GM11168 (cell line): ENCODE measurements around the gene ITPRID2.

Experiments used
- in situ Hi-C: fragments of 300-500 bp; cut with MboI; formaldehyde crosslinking; loops from one replicate; pipeline ENCODE4 v1.12.0; 2022; ENCODE audit warnings: low sequenced_read_pairs; ENCODE audit not compliant: unreplicated experiment

Gene ITPRID2

DNA sequence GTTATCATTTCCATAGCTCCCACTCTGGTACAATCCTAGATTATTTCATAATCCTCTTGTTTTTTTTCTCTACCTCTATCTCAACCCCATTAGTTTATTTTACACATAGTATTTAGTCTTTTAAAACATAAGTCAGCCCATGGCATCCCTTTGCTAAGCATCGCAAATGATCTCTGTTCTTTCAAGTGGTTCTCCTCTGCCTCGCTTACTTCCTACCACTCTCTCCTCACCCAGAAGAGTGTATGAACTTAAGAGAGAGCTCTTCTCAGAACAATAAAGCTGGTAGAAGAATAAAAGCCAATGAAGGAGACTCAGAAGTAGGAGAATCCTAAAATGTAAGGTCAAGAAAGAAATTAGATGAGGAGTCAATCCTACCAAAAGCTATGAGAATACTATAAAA is 12.2 kb upstream of the ITPRID2 start:
- in situ Hi-C loops, result no loop called here

DNA sequence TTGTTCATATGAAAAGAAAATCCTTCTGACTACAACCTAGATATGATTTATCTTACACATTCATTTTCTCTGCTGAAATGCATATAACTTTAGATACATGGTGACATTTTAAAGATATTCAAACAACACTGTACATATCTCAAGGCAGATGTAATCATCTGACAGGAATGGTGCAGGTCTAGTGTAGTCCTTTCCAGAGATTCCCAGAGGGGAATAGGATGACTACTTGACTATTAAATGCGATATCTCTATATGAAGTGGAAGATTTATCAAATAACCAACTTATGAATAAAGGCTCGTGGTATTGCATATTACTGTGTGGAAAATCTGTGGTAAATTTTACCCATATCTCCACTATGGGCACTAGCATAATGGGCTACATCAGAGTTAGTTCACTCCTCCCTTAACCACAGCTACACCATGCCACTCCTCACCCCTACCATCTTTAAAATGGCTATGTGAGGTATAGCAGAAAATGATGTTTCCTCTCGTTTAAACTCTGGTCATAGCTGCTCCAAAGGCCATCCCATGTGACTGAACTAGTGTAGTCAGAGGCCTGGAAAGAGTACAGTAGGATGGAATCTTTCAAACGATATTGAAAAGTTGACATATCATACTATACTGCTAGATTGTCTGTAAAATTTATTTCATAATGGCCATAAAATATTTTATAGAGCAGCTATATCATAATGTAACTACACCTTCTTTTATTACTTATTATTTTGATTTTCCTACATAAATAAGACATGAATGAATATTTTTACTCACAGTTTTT is 9.1 kb upstream of the ITPRID2 start:
- in situ Hi-C loops, result no loop called here

DNA sequence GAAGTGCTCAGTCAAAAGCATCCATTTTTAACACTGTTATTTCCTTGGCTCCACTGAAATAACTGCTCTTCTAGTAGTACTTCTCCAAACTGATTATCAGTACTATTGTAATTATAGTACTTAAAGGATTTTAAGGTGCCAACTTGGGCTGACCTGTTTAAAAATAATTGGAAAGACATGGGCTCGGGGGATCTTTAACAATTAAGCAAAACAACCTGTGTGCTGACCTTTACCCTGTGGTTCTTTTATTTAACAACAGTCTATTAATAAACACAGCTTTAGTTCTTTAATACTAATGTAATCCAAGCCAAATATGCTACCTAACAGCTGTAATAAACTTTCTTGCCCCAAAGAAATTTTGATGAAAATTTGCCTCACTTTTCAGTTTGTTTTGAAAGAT is 6.9 kb upstream of the ITPRID2 start:
- in situ Hi-C loops, result no loop called here

DNA sequence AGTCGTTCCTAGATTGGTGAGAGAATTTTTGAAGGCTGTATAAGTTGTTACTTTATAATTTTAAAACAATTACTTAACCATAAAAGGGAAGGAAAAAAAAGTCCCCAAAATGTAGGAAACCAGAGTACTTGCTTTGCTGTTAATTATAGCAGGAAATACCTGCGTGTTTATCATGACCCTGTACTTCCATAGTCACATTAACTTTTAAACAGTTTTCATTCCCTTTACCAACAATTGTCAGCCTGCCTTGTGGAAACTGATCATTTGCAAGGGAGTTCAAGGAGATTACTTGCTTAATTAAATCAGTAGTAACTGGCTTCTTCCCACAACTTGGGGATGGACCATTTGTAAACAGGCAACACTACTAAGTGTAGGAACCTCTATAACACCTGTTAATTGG is 6.4 kb upstream of the ITPRID2 start:
- in situ Hi-C loops, result no loop called here

DNA sequence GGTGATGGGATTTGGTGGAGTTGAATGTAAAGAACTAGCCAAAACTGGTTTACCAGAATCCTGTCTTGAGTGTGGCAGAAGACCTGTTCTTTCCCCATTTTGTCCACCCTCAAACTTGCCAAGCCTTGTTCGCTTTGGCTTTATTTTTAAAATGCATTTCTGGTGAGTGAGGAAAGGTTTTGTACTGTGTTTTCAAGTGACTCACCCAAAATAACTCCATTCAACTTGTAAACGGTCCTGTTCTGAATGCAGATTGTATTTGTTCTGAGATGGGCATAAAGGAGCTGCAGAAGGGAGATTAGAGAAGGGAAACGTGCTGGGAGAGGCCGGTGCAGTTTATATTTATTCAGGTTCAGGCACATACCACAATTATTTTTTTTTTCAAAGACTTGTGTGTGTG is 5.3 kb upstream of the ITPRID2 start:
- in situ Hi-C loops, result no loop called here

DNA sequence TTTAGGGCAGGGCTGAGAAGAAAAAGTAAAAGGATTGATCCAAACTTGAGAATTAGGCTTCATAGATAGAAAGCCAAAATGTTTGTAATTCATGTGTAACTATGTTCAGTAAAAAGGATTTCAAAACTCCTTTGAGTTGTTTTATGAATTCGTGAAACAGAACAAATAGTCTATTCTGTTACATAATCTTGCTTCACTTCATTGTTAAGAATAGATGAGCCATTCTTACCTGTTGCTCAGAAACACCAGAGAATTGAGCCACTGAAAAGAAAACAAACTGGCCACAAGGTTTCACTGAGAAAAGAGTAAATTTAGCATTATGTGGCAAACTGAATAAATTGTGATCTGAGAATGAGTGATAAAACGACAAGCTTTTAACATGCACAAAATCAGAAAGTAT is 4.5 kb upstream of the ITPRID2 start:
- in situ Hi-C loops, result no loop called here

DNA sequence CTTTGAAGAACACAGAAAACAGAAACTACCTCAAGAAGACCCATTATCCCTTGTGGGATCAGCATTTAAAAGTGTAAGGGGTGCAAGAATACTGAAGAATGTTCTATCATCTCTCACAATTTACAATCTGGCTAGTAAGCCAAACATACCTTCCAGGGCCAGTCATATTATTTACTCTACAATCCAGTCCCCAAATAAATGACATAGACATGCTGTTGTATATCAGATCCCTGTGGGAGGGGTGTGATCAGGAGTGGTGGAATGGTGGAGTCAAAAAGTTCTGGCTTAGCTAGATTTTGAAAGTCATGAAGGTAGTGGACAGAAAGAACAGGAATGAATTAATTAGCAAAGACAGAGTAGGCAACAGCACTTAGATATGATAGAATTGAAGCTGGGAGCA is 1.8 kb upstream of the ITPRID2 start:
- in situ Hi-C loops, result no loop called here

DNA sequence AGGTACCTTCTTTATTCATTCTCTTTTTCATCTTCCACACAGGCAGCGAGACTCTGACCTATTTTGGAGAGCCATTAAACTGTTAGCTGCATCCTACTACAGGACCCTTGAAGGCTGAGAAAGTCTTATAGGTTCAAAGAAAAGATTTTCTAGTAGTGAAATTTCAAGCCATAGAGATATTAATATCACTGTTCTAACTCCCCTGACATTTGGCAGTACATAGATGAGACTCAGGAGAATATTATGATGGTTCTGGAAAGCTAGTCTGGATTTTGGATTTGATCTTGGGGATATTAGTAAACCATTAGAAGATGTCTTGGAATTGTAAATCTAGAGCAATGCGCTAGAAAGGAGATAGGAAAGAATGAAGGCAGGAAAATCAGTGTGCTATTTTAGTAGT is 1.3 kb upstream of the ITPRID2 start:
- in situ Hi-C loops, result no loop called here

DNA sequence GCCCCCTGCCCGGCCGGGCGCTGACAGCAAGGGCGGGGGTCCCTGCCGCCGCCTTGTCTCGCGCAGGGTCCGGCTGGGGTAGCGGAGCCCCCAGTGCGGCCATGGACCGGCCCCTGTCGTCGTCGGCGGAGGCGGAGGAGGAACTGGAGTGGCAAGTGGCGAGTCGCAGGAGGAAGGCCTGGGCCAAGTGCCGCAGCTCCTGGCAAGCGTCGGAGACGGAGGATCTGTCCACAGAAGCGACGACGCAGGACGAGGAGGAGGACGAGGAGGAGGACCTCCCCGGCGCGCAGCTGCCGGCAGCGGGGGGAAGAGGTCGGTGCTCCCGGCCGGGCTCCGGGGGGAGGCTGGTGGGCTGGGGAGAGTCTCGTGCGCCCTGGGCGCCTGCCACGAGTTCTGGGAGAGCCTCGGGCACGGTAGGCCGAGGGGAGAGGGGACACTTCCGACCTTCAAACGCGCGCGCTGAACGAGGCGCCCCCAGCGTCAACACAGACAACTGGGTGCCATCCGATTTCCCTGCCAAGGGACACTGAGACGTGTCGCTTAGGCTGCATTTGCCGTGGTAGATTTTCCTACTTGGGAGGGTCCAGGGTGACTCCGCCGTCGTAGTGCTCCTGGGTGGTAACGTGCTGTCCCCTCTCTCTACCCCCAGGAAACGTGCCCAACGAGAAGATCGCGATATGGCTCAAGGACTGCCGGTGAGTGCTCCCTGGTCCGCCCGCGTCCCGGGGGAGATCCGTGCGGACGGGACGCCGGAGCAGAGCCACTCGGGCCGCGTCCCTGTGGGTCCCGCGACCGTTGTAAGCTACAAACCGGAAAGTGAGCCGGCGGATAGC is 652 bp downstream of the ITPRID2 start:
- in situ Hi-C loops, result no loop called here

DNA sequence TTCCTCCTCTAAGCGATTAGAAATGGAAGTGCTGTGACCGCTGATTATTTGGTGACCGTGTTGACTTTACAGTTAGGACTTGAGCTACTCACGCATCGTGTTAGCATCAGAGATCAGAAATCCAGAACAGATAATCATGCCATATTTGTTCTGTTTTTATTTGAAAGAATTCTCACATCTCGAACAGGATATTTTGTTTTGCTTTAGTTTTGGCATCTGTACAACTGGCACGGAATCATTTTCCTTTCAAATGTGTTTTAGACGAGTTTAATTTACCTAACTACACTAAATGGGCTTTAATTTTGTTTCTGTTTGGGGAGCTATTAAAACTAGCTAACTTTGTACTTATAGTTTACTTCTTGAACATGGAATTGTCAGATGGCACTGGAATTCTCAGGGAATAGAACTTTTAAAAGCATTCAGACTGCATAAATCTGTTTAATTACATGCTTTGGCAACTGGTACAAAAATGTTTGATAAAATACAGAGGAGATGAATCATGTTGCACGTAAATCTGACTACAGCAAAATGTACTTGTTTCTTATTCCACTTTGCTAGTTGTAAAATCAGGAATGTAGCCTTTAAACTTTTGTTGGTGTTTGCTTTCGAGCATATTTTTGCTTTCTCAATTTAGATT is 1.4 kb downstream of the ITPRID2 start:
- in situ Hi-C loops, result no loop called here

DNA sequence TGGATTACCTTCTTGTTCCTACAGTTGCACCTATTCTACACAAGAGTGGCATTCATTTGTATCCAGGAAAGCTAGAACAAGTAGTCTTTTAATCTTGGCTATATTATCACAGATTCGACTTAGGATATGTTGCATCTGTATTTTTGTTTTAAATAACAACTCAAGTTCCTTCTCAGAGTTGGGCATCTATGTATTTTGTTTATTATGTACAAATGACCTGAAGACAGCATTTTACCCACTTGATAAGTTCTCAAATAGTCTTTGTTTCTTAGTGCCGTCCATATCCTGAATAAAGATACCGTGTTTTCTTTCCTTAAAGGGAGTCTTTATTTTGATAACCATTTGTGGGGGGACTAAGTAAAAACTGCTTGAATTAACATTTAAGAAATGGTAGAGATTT is 2.9 kb downstream of the ITPRID2 start:
- in situ Hi-C loops, result no loop called here

DNA sequence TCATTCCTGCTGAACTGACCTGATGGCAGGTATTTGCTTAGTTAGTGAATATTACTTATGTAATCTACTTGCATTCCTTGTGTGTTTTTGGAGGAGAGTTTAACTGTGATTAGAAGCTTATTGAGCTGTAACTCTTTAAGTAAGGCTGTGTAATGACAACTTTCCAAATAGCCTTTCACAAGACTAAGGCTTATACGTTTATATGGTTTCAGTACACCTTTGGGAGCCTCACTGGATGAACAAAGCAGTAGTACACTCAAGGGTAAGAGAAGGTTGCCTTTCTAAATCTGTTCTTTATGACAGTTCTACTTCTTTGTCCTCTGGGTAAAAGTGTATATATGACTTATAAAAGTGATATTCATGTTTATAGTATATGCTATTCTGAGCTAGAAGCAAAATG is 4.3 kb downstream of the ITPRID2 start:
- in situ Hi-C loops, result no loop called here

DNA sequence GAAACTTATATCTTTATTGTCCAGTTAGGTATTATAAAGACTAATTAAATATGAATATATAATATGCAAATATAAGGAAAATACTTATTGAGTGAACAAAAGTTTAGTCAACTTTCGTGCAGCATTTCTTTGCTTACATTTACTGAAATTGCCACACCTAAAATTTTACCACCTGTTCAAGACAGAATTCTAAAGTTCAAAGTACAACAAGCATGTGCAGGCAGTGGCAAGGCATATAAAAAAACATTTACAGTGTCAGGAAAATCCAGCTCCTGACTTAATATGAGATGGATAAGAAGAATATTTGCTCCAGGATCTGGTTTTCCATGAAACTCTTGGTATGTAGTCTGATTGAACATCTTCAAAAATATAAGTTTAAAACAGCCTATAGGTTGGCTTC is 4.8 kb downstream of the ITPRID2 start:
- in situ Hi-C loops, result no loop called here

DNA sequence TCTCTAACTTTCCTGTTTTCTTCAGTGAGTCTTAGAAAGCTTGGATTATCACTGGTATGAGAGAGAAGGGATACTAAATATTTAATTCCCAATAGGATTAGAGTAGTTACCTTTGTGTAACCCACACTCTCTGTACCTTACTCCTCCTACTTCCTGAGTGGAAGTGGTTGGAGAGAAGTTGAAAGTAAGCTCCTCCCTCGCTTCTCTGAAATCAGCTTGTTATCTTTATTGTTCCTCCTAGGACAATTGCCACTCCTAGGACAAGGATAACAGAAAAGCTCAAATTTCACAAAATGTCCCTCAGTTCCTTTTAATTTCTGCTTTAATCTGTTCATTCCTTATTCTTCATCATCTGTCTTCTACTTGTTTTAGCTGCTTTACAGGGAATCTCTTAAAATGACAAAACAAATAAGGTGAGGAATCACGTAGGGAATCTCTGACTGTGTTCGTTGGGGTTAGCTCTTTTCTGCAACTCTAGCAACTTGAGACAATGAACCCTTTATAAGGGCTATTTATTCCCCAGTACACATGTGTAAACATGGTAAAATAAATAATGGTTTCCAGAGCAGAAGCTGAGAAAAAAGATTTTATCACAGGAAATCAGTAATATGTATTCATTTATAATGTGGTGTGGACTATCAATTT is 8.6 kb downstream of the ITPRID2 start:
- in situ Hi-C loops, result no loop called here

DNA sequence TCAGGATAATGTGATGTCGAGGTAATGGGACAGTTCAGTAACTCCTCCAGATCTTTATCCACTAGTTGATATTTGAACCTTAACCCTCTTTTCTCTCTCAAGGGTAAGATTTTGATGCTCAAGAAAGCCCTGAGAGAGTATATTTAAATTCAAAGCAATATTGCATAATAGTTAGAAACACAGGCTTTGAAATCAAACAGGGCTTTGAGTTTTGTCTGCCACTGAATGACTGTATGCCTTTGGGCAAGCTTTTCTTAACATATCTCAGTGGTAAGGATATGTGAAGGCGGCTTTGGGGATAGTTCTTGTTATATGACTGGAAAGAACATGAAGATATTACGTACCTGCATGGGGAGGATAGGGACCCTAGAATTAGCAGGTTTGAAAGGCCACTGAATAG is 11.1 kb downstream of the ITPRID2 start:
- in situ Hi-C loops, result no loop called here

DNA sequence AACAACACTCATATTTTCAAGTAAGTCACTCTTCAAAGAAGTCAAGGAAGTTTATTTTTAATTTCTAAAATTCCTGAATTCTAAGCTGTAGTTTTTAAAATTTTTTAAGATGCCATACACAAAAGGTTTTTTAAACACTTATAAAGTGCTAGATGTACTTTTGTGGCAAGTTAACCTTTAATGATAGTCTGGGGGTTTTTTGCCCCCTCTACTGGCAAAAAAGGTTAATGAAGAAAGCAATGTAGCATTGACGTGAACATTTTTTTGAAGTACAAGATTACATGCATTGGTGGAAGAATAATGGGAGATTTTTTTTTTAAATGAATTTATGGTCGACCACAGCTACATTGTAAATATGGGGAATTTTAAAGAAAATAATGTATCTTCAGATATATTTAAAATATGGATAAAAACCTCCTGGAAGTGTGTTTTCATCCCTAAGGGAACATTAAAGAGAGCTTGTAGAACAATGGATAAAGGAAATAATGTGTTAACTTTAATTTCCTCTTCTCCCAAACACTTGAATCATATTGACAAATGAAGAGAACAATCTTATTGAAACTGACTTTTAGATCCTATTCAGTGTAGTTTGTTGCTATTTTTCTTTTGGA is 12.6 kb downstream of the ITPRID2 start:
- in situ Hi-C loops, result no loop called here

DNA sequence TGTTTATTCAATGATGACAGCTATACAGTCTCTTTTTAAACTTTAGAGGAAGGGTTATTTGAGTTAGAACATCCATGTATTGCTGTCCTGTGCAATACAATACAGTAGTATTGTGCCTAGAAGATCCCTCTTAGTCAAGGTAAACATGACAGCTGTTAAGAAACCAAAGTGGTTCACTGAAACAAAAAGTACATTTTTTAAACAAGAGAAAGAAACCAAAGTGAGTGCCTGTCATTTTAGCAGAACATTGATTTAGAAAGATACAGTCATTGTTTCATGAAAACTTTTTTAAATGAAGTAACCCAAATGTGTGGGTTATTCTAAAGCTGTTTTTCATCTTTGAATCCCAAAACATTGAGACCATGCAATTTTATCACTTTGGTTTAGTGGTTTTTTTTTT is 15.5 kb downstream of the ITPRID2 start:
- in situ Hi-C loops, result no loop called here

DNA sequence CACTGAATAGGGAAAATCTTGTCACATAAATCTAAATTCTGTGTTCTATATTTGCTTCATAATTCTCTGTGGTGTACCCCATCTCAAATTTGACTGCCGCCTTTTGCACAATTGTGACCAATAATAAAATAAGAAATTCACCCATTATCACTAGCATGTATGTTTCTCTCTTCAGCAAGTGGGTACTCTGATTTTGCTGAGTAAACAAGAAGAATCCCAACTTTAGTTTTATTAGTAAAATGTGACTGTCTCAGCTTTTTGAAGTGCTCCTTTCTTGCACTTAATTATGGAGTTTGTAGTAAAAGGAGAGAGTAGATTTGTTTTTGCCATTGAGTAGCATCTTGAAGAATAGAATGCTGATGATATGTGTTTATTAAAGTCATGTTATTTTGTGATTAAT is 16.1 kb downstream of the ITPRID2 start:
- in situ Hi-C loops, result no loop called here

DNA sequence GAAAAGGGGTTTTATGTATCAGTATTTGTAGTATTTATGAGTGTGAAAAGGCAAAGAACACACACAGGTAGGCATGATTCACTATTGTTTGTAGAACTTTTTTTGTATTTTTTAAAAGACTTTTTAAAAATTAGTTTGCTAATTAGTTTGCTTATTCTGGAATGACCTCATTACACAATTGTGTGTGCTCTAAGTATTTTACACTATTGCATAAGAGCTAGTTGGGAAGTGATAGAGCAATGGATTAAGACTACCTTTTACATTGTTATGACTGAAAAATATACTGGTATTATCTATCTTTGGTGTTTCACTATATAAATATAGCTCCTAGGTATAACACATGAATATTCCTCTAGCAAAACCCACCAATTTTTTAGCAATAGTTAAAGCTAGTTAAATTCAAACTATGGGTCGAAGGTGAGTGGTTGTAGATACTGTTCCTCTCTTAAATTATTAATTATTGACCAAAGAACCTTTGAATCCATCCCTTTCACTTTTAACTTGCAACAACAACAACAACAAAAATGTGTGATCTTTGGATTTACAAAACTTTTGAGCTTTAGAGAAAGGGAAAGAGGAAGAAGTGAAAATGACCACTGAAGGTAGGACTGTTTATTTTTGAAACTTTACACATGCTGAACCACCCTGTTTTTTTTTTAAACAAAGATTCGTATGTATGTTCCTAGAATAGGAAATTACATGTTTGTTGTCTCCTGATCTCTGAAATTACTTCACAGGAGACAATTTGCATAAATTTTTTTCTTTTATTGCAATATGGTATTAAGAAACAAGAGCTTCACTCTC is 18.7 kb downstream of the ITPRID2 start:
- in situ Hi-C loops, result no loop called here

DNA sequence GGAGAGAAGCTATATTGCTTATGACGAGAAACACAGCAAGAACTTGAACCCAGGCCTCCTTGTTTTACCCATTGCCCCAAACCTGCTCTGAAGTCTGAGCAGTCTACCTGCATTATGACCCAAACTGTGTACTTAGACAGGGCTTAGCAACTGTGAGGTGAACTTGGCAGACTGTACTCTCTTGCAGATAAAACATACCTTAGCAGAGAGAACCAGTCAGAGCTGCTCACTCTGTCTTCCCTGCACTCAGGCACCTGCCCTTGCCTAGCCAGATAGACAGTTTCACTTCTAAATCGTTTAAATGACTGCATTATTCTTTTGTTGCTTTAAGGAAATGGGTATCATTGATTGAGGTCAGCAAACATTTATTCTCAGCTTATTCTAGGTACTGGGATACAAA is 20.3 kb downstream of the ITPRID2 start:
- in situ Hi-C loops, result no loop called here
